GM11168 (cell line): ENCODE measurements around the gene PPP1R37.
"Not testable (repeated sequence)": the region's sequence is repeated elsewhere in the genome, so short reads cannot be mapped to it uniquely, and the experiment has no call there.

ENCODE experiments used
- in situ Hi-C: fragments of 300-500 bp; cut with MboI; formaldehyde crosslinking; loops from one replicate; pipeline ENCODE4 v1.12.0; 2022; ENCODE audit warnings: low sequenced_read_pairs; ENCODE audit not compliant: unreplicated experiment

Gene PPP1R37

DNA sequence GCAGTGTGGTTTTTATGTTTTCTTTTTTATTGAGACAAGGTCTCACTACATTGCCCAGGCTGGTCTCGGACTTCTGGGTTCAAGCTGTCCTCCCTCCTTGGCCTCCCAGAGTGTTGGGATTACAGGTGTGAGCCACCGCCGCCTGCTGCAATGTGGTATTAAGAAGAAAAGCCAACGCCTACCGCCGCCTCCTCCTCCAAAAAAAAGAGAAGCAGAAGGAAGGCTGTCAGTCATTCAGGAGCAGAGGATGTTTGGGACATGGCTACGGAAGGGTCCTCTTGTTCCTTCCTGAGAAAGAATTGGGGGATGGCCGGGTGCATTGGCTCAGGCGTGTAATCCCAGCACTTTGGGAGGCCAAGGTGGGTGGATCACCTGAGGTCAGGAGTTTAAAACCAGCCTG is 1.2 kb downstream of the PPP1R37 start:
- in situ Hi-C loops = no loop called here

DNA sequence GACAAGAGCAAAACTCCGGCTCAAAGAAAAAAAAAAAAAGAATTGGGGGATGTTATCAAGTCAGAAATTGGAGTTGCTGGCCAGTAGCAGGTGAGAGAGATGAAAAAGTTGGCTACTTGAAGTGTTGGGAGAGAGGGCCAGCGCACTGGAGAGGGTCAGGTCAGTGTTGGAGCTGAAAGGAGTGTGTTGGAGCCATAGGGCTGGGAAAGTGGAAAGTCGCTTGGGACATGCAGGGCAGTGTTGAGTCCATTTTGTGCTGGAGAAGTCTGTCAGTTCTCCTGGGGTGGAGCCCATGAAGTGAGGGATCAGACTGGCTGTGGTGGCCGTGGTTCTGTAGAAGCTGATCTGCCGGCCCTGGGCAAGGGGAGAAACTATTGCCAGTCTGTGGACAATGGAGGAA is 1.7 kb downstream of the PPP1R37 start:
- in situ Hi-C loops = no loop called here

DNA sequence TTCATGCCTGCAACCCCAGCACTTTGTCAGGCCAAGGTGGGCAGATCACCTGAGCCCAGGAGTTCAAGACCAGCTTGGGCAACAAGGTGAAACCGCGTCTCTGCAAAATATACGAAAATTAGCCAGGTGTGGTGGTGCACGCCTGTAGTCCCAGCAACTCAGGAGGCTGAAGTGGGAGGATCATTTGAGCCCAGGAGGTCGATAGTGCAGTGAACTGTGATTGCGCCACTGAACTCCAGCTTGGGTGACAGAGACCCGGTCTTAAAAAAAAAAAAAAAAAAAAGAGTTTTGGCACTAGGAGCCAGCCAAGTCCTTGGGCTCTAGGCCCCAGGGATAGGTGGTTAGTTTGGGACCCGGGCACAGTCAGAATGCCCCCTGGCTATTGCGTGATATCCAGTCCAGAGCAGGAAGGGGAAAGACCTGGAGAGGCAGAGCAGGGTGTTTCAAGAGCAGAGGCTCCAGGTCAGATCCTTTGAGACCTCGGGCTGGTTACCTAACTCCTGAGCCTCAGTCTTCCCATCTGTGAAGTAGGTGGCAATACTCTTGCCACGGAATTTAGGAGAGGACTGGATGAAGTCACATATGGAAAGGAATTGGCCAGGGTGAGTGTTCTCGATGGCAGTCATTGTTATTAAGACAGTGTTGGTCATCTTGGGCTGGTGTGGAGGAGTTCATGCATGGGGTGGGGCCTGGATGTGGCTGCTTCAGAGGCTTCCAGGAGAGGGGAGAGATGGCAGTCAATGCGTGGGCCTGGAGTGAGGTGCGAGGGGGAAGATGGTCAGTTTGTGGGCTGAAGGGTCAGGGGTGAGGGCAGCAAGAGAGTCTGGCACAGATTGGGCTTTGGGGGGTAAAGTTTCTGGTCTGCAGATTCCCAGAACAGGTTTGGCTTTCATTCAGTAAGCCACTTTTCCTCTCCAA is 2.8 kb downstream of the PPP1R37 start:
- in situ Hi-C loops = no loop called here

DNA sequence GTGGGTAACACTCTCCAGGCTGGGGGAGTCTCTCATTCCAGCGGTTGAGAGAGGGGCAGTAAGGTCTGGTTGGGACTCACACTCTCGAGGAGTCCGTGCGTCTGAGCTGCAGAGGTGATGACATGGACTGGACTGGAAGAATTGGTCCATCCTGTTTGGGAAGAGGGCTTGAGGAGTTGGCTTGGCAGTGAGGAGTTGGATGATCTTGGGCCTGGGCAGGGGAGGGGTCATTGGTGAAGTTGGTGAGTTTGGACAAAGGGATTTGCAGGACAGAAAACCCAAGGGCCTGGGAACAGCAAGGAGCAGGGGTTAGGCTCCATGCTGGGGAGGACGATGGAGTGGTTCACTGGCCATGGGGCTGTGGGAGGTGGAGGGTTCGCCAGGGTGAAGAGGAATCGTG is 3.7 kb downstream of the PPP1R37 start:
- in situ Hi-C loops = no loop called here

DNA sequence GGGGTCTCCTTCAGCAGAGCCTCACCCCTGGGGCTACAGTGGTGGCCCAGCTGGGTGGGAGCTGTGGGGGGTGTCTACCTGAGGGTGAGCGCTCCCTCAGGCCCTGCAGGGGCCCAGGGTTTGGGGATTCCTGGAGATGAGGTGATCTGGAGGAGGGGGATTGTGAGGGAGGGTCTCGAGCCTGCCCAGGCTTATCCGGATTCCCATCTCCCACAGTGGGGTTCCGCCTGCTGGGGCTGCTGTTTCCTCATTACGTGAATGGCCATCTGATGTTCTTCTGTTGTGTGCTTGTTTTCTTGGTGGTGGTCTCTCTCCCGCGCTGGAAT is 4.4 kb downstream of the PPP1R37 start:
- in situ Hi-C loops = no loop called here

DNA sequence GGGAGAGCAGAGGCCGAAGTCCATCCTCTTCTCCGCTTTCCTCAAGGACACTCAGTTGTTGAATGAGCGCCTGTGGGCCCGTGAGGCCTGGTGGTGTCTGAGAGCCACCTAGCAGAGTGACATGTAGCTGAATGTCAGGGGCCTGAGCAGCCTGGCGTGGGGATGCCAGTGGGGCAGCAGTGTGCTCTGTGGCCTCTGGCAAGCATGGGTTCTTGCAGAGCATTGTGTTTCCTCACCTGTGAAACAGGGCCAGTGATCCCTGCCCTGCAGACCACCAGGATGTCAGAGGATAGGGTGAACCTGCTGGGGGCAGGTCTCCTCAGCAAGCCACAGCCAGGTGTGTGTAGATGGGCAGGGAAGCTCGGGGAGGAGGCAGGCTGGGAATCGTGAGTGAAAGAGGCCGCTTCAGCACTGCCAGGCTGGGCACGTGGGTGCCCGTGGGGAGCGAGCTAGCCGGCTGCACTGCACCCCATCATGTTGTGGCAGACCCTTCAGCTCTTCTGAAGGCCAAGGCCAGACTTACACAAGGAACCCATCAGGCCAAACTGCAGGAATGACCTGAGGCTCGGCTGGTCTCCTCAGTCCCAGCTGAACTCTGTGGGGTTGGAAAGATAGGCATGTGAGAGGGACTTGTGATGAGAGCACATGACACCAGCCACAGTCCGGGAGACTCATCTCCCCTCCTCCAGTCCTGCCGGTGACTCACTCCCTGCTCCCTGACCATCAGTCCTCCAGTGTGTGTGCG is 5.0 kb downstream of the PPP1R37 start:
- in situ Hi-C loops = no loop called here

DNA sequence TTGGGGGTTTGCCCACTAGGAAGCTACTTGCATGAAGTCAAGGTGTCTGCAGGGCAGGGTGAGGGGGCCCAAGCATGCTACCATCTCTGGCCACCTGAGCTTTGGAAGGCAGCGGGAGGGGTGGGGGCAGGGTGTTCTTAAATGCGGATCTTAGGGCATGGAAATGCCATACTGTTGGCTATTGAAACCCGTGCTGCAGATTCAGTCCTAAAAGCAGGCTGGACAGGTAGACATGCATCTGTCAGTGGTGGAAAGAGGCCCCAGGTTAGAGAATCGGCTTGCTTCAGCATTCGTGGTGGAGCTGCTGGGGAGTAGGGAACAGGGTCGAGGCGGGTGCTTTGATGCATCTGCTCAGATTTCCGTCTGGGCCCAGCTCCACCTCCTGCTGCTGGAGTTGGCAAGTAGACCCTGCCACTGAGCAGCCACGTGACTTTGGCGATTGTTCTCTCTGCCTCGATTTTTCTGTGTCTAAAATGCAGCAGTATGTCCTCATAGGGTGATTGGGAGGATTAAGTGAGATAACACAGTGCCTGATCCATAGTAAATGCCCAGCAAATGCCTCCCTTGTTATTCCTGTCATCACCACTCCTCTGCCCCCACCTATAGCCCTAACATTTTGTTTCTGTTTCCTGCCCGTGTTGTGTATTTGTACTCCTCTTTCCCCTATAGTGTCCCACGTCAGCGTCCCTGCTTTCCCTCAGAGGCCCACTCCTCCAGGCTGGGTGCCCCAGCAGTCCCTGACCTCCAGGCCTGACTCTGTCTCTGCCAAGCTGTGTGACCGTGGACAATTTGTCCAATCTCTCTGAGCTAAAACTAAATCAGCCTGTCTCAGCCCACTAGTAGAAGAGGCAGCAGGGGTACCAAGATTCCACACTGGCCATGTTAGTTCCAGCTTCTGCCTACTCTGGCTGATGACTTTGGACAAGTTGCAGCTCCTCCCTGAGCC is 5.8 kb downstream of the PPP1R37 start:
- in situ Hi-C loops = no loop called here

DNA sequence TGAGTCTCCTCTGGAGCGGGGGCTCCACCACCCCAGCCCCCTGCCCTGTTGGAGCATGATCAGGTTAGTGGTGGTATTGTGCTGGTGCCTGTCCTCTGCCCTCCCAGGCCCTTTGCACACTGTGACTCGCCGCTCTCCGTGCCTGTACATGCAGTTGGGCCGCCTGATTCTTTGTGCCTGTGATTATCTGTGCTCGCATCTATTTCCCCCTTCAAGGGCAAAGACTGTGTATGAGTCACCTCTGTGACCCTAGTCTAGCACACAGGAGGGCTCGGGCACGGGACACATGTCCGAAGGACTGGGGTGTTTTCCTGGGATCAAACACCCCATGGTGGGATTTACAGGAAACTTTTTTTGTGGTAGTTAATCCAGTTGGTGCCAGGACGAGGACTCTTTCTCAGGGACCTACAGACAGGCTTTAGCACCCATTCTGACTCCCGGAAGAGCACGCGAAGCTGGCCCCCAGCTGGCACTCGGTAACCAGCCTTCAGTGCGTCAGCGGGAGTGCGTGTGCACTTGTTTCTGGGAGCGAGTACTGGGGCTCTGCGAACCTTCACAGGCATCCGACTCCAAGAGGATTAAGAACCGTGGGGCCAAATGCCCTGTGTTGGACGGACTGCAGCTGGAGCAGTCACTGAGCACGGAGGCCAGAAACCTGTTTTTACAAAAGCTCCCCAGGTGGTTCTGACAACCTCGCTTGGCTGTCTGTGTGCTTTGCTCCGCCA is 6.7 kb downstream of the PPP1R37 start:
- in situ Hi-C loops = no loop called here

DNA sequence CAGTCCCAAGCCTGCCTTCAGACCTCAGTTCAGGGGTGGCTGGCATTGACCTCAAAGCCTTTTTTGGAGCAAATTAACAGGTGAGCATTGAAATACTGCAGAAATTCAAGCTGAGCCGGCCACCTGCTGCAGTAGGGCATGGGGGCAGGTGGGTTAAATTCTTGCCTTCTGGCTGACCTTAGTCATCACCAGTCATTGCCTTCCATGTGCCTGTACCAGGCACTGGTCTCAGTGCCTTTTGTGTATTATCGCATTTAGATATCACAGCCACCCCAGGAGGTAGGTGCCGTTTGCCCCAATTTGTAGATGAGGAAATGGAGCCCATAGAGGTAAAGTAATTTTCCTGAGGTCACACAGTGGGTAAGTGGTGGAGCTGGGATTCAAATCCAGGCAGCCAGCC is 7.2 kb downstream of the PPP1R37 start:
- in situ Hi-C loops = no loop called here

DNA sequence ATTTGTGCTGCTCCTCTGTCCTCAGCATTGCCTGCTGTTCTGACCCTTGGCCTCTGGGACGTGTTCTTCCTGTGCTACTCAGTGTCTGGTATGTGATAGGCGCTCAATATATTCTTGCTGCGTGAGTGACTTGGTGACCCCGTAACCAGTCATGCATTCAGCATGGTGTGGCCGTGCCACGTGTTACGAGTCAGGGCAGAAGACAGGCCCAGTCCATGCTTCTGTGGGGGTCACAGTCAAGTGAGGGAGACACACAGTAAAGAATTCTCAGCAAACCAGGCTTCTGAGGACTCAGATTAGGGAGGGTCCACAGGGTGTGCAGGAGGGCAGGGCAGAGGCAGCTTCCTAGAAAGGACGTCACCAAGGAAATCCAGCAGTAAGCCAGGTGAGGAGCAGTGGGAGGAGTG is 7.9 kb downstream of the PPP1R37 start:
- in situ Hi-C loops = no loop called here

DNA sequence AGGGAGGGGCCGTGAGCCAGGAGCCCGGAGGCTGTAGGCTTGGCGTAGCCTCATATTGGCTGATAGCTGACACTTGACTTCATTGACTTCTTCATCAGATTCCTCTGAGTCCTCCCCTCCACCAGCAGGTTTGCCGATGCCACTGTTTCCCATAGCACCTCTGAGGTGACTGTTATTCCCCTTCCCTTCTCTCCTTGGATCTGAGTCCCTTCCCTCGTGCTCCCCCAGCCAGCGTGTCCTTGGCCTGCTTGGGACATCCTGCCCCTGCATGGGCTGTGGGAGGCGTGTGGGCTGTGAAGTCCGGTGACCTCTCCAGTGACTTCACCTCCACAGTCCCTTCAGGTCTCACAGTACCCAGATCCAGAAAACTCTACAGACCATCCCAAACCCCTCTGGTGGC is 8.8 kb downstream of the PPP1R37 start:
- in situ Hi-C loops = no loop called here

DNA sequence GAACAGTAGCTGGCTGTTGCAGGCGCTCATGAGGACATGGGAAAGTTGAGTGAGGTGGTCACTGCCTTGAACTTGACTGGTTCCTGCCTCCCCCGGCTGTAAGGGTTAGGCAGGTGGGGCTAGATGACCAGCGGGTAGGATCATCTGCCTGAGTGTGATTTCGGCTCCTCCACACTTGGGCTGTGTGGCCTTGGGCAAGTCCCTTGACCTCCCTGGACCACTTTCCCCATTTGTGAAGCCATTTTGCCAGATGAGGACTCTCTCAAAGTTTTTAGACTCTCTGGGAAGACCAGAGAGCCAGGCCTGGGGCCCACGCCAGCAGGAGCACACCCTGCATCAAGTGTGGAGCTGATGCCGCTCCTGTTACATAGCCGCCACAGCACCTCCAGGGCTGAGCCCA is 9.5 kb downstream of the PPP1R37 start:
- in situ Hi-C loops = no loop called here

DNA sequence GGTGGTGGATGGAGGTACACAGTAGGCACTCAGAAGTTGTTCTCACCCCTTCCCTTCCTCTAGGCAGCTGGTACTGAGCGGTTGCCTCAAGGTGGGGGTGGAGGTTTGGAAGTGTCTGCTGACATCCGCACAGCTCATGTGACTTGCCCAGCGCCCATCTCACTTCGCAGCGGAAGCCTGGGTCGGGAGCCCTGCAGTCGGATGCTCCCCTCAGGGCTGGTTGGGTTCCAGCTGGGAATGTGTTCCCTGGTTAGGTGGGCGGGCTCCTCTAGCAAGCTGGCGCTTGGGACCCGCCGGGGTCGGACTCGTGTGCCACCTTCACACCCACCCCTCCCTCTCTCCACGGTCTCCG is 10.2 kb downstream of the PPP1R37 start:
- in situ Hi-C loops = no loop called here

DNA sequence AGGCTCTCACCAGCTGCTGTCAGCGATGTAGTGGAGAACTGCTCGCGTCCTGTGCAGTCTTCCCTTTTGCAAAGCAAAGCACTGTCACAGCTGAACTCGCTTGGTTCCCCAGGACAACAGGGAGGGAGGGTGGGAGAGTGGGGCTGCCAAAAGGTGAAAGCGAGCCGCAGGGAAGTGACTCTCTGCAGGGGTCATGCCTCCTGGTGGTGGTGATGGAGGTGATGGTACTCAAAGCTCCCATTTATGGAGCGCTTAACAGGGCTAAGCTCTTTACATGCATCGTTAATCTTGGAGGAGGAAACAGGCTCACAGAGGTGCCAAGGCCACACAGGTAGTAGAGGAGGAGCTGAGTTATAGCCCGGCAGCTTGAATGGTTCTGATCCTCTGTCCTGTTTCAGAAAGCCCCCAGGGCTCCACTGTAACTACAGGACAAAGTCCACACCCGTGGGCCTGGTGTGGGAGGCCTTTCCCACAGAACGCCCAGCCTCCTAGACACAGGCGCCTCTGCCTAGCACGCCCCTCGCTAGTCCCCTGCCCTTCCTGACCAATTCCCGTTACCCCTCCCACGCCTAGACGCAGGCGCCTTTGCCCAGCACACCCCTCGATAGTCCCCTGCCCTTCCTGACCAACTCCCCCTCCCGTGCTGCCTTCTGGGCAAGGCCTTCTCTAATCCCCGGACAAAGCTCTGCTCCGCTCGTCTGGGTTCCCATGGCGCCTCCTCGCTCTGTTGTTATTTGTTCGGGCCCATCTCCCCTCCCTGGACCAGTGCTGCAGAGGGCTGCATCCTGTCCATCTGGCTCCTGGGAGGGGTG is 10.7 kb downstream of the PPP1R37 start:
- in situ Hi-C loops = no loop called here

DNA sequence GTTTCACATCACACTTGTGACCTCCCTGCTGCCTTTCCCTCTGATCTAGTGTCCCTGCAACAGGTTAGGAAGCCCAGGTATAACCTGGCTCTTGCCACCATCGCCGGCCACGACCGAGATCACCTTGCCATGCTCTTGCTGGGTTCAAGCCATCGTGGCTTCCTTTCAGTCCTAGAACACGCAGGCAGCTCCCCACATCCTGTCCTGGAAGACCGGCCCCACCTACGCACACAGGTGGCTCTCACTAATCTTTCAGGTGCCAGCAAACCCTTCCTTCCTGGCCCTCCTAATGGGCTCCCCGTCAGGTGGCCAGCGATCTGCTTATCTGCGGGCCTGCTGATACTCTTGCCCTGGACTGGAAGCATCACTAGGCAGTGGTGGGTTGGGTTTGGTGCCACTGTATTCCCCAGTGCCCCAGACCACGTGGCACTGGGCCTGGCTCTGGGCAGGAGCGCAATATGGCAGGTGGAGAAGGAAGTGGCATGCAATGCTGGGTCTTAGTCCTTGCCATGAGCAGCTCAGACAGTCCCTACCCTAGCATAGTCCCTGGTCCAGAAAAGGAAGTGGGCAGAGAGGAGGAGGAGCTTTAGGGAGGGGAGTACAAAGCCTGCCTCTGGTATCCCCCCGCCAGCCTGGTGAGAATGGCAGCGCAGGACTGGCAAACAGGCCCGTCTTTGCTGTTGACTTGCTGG is 11.8 kb downstream of the PPP1R37 start:
- in situ Hi-C loops = no loop called here

DNA sequence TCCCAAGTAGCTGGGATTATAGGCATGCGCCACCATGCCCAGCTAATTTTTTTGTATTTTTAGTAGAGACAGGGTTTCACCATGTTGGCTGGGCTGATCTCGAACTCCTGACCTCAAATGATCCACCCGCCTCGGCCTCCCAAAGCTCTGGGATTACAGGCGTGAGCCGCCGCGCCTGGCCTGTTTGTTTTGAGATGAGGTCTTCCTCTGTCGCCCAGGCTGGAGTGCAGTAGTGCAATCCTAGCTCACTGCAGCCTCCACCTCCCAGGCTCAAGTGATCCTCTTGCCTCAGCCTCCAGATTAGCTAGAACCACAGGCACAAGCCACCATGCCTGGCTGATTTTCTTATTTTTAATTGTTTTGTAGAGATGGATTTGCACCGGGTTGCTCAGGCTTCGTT is 13.4 kb downstream of the PPP1R37 start:
- in situ Hi-C loops = not testable (repeated sequence)

DNA sequence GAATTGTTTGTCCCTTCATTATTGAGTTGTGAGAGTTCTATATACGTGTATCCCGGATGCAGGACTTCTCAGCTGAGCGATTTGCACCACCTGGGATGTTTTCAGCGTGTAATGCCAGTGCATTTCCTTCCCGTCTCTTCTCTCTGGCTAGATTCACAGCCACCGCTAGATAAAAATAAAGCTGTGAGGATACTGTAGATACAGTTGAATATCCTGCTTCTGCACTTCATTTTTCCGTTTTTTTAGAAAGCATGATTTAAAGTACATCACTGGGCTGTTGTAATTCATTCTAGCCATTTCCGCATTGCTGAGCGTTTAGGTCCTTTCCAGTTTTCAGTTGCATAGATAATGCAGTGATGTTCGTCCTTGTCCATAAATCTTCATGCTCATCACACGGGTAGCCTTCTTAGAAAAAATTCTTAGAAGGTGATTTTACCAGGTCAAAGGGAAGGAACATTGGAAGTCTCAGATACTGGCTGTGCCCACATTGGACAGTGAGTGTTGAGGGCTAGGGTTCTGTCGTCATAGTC is 14.7 kb downstream of the PPP1R37 start:
- in situ Hi-C loops = no loop called here

DNA sequence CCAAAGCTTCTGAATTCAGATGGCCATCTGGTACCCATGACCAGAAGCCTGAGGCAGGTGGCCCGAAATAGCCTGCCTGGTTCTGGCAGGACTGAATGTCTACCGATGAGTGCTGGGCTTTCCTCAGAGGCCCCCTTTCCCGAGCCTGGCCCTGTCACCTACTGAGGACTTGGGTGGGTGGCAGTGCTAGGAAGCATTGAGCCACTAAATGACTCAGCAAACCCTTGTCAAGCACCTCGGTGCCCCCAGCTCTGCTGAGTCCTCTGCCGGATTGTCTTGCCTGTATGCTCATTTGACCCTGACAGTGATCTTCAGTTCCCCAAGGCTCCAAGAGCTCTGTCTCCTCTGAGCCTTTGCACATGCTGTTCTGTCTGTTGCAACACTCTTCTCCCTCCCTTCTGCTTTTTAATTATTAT is 17.9 kb downstream of the PPP1R37 start:
- in situ Hi-C loops = no loop called here
